Panc1 (cell line): ENCODE results near the gene PFKL. TPM values are rescaled to one million over a fixed set of nuclear protein-coding genes. Genes with fewer than 3 reads are reported as not detected.

Source experiments
- ATAC-seq: fragments of 200-7000 bp; cut with Tn5 transposase; 2 replicates; pipeline ENCODE4 v1.9.1; 2020; ENCODE audit warnings: mild to moderate bottlenecking, moderate library complexity
- BruUV-seq: library from RNA; stranded (reverse); fragments of 400-500 nt; replicated peaks from 2 replicates; lab custom pipeline; 2021; lab: Mats Ljungman, UMichigan
- CTCF ChIA-PET: fragments of 300-600 bp; sonication (Branson Sonifier 250); formaldehyde crosslinking; loops from one replicate; lab custom pipeline; 2022; ENCODE audit warnings: antibody characterized with exemption; lab: Charles Lee
- POLR2A ChIA-PET: fragments of 300-600 bp; sonication (Branson Sonifier 250); formaldehyde crosslinking; loops from one replicate; lab custom pipeline; 2022; ENCODE audit warnings: antibody characterized with exemption; lab: Charles Lee
- DNase-seq: peaks from one replicate; pipeline ENCODE4 v3.0.0-alpha.2; 2010; ENCODE audit warnings: low read depth, low spot score
- H3K27ac ChIP-seq: 2 replicates; pipeline ENCODE4 v1.5.1; 2011; ENCODE audit warnings: mild to moderate bottlenecking, low read length, inconsistent platforms
- H3K27me3 ChIP-seq: fragments of 200-500 bp; sonication (Bioruptor generic); 2 replicates; pipeline ENCODE4 v1.6.0; 2014; ENCODE audit warnings: low read length, inconsistent platforms; ENCODE audit not compliant: control insufficient read depth, insufficient read depth
- H3K36me3 ChIP-seq: fragments of 200-500 bp; sonication (Bioruptor generic); 2 replicates; pipeline ENCODE4 v1.5.1; 2014; ENCODE audit warnings: inconsistent platforms, mild to moderate bottlenecking, low read length, moderate library complexity; ENCODE audit not compliant: control insufficient read depth, insufficient read depth
- H3K4me1 ChIP-seq: 2 replicates; pipeline ENCODE4 v1.5.1; 2011; ENCODE audit warnings: inconsistent platforms, mild to moderate bottlenecking, low read length, moderate library complexity; ENCODE audit not compliant: control insufficient read depth, insufficient read depth
- H3K4me3 ChIP-seq, 2 experiments: 2 replicates each; pipeline ENCODE4 v1.5.1; 2011 to 2012; ENCODE audit warnings: low read depth in 2 of 2, low read length in 2 of 2, mild to moderate bottlenecking in 2 of 2, inconsistent platforms in 1 of 2, moderate library complexity in 1 of 2
- H3K9me3 ChIP-seq: fragments of 200-500 bp; sonication (Bioruptor generic); 2 replicates; pipeline ENCODE4 v1.5.1; 2014; ENCODE audit warnings: low read depth, mild to moderate bottlenecking, inconsistent platforms, low read length, moderate library complexity; ENCODE audit not compliant: control insufficient read depth, insufficient read depth
- CTCF ChIP-seq: fragments of 450-650 bp; IDR thresholded peaks from 2 replicates; pipeline ENCODE4 v1.5.1; 2017; ENCODE audit warnings: mild to moderate bottlenecking
- POLR2AphosphoS5 ChIP-seq: IDR thresholded peaks from 2 replicates; pipeline ENCODE4 v1.6.1; 2012; ENCODE audit warnings: mild to moderate bottlenecking, low read depth, low read length, moderate library complexity
- SIN3A ChIP-seq: IDR thresholded peaks from 2 replicates; pipeline ENCODE4 v1.6.1; 2012; ENCODE audit warnings: low read depth, mild to moderate bottlenecking, low read length, moderate library complexity, borderline replicate concordance; ENCODE audit not compliant: insufficient read depth
- TCF7L2 ChIP-seq: IDR thresholded peaks from 2 replicates; pipeline ENCODE4 v1.6.1; 2011; ENCODE audit warnings: mild to moderate bottlenecking, low read depth, low read length, inconsistent platforms
- in situ Hi-C: cut with HindIII; loops from 2 replicates; pipeline ENCODE4 v1.10.0; 2016; ENCODE audit warnings: low sequenced_read_pairs, low pct_unique_long_range_greater_than_20kb
- intact Hi-C: fragments of 100-400 bp; cut with micrococcal nuclease; formaldehyde crosslinking; loops from one replicate; pipeline ENCODE4 v1.10.0; 2022; ENCODE audit not compliant: unreplicated experiment
- total RNA-seq: library from RNA; stranded (reverse); gene quantifications from one replicate; pipeline ENCODE4 v1.2.1, GENCODE V29; 2021; ENCODE audit not compliant: unreplicated experiment
- TF ChIP-seq, protein P1 (sequence below), 2 experiments: IDR thresholded peaks; 2 replicates each; pipeline ENCODE4 v1.6.1; 2011 to 2012; ENCODE audit warnings: low read depth in 2 of 2, control low read depth in 1 of 2, low read length in 1 of 2, mild to moderate bottlenecking in 1 of 2, moderate library complexity in 1 of 2; ENCODE audit not compliant: insufficient read depth in 1 of 2

The PFKL gene
- total RNA-seq, 1 experiment from 2014 or later = 70.1 TPM

- intact Hi-C loops = no loop called here
- TF ChIP-seq, protein P1, sequence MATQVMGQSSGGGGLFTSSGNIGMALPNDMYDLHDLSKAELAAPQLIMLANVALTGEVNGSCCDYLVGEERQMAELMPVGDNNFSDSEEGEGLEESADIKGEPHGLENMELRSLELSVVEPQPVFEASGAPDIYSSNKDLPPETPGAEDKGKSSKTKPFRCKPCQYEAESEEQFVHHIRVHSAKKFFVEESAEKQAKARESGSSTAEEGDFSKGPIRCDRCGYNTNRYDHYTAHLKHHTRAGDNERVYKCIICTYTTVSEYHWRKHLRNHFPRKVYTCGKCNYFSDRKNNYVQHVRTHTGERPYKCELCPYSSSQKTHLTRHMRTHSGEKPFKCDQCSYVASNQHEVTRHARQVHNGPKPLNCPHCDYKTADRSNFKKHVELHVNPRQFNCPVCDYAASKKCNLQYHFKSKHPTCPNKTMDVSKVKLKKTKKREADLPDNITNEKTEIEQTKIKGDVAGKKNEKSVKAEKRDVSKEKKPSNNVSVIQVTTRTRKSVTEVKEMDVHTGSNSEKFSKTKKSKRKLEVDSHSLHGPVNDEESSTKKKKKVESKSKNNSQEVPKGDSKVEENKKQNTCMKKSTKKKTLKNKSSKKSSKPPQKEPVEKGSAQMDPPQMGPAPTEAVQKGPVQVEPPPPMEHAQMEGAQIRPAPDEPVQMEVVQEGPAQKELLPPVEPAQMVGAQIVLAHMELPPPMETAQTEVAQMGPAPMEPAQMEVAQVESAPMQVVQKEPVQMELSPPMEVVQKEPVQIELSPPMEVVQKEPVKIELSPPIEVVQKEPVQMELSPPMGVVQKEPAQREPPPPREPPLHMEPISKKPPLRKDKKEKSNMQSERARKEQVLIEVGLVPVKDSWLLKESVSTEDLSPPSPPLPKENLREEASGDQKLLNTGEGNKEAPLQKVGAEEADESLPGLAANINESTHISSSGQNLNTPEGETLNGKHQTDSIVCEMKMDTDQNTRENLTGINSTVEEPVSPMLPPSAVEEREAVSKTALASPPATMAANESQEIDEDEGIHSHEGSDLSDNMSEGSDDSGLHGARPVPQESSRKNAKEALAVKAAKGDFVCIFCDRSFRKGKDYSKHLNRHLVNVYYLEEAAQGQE (IDR thresholded peaks at IDR 0.05; ENCODE audit: insufficient read depth in 1 of 2, low read depth in 2 of 2, low read length in 1 of 2) = no peak
- no peak for TF ChIP-seq TCF7L2
- no peak for TF ChIP-seq POLR2AphosphoS5
- no peak for TF ChIP-seq CTCF
- no peak for TF ChIP-seq SIN3A
- H3K9me3 ChIP-seq = no peaks in the 10 kb centered on the region
- no peak overlapping the region for H3K4me3 ChIP-seq
- DNase-seq (no peak), ATAC-seq (no peak)
- H3K36me3 ChIP-seq = no peaks in the 10 kb centered on the region
- in situ Hi-C loops = no loop called here
- no peaks in the 10 kb centered on the region for H3K4me1 ChIP-seq
- H3K27ac ChIP-seq = no peak overlapping the region
- BruUV-seq = no TSS peak
- CTCF ChIA-PET = no interaction called here
- no peaks in the 10 kb centered on the region for H3K27me3 ChIP-seq
- POLR2A ChIA-PET = no interaction called here
Measured at GRCh38 chr21:44314128-44314527, 14.3 kb downstream of the PFKL start.

DNA sequence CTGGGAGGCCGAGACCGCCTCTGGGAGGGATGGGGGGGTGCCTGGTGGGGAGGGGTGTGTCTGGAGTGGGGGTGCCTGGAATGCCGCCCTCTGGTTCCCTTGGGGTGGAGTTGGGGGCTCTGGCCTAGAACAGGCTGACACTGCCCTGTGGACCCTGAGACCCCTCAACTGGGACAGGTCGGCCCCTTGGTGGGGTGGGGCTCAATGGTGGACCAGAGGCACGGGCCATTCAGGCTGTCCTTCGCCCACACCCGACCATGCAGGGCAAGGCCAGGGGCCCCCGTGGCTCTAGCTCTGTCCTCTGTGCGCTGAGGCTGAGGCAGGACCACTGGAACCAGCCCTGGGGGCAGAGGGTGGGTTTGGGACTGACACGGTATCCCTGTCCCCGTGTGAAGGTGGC is 14.7 kb downstream of the PFKL start:
- Histone ChIP-seq H3K4me3 (no peak overlapping the region), H3K27ac (no peak overlapping the region), H3K4me1 (no peaks in the 10 kb centered on the region), H3K27me3 (no peaks in the 10 kb centered on the region), H3K9me3 (no peaks in the 10 kb centered on the region), H3K36me3 (no peaks in the 10 kb centered on the region)
- in situ Hi-C loops = no loop called here
- no TSS peak for BruUV-seq
- TF ChIP-seq POLR2AphosphoS5 (no peak), SIN3A (no peak), TCF7L2 (no peak), CTCF (no peak)
- TF ChIP-seq, protein P1 (IDR thresholded peaks at IDR 0.05; ENCODE audit: insufficient read depth in 1 of 2, low read depth in 2 of 2, low read length in 1 of 2) = no peak
- DNase-seq (no peak), ATAC-seq (no peak)
- POLR2A ChIA-PET = interaction anchor here (0.6 kb wide), 1 partner anchor 163 kb away, joined by 3 read pairs; no protein-coding TSS in a partner anchor
- intact Hi-C loops = no loop called here
- CTCF ChIA-PET = no interaction called here
